H1 (cell line): ENCODE data around the gene TNNI2. TPM values are rescaled to one million over a fixed set of nuclear protein-coding genes. Genes with fewer than 3 reads are reported as not detected.

Experiments used
- CTCF ChIA-PET: fragments of 300-600 bp; sonication (Branson Sonifier 250); formaldehyde crosslinking; loops from one replicate; lab custom pipeline; 2021; ENCODE audit not compliant: partially characterized antibody; lab: Charles Lee
- POLR2A ChIA-PET: fragments of 300-600 bp; sonication (Branson Sonifier 250); formaldehyde crosslinking; loops from one replicate; lab custom pipeline; 2021; ENCODE audit warnings: inconsistent platforms; ENCODE audit not compliant: partially characterized antibody; lab: Charles Lee
- DNase-seq, 2 experiments: peaks; one replicate each; pipeline versions ENCODE4 v3.0.0 to v3.0.0-alpha.2; 2010 to 2022; ENCODE audit warnings: low spot score in 2 of 2, low read depth in 1 of 2, mixed read lengths in 1 of 2
- FAIRE-seq: peaks from 2 replicates; lab custom pipeline; 2011; peaks lifted over from hg19 to GRCh38; lab: Jason Lieb, UNC
- H2AFZ ChIP-seq: 2 replicates; pipeline ENCODE4 v1.8.1; 2012; ENCODE audit warnings: low read length, inconsistent platforms
- H2AK5ac ChIP-seq: 2 replicates; pipeline ENCODE4 v1.6.1; 2013; ENCODE audit warnings: low read depth, low read length
- H2BK120ac ChIP-seq: replicated peaks from 2 replicates; pipeline ENCODE3; 2013; ENCODE audit warnings: low read depth, low read length, inconsistent platforms
- H2BK12ac ChIP-seq: 2 replicates; pipeline ENCODE4 v1.6.1; 2013; ENCODE audit warnings: low read depth, low read length
- H2BK15ac ChIP-seq: 2 replicates; pipeline ENCODE4 v1.6.1; 2013; ENCODE audit warnings: low read length
- H2BK20ac ChIP-seq: 2 replicates; pipeline ENCODE4 v1.6.1; 2013; ENCODE audit warnings: low read length
- H2BK5ac ChIP-seq: 2 replicates; pipeline ENCODE4 v1.6.1; 2013; ENCODE audit warnings: low read depth, low read length
- H3K14ac ChIP-seq: 2 replicates; pipeline ENCODE4 v1.6.1; 2013; ENCODE audit warnings: inconsistent platforms; ENCODE audit not compliant: insufficient read length
- H3K18ac ChIP-seq: 2 replicates; pipeline ENCODE4 v1.6.1; 2013; ENCODE audit warnings: low read length; ENCODE audit errors: extremely low read depth
- H3K23ac ChIP-seq: 2 replicates; pipeline ENCODE4 v1.6.1; 2013; ENCODE audit warnings: inconsistent platforms; ENCODE audit not compliant: insufficient read length
- H3K23me2 ChIP-seq: 2 replicates; pipeline ENCODE4 v1.6.1; 2013; ENCODE audit warnings: low read depth, low read length
- H3K27ac ChIP-seq: 2 replicates; pipeline ENCODE4 v1.6.1; 2011; ENCODE audit warnings: low read depth, low read length, inconsistent platforms
- H3K27me3 ChIP-seq, 4 experiments: replicated peaks in 1 of 4; 1 replicate in 1 of 4; 2 replicates in 3 of 4; pipeline versions ENCODE4 v1.6.1 to v1.8.1; 2011 to 2013; ENCODE audit warnings: low read length in 3 of 4, mild to moderate bottlenecking in 3 of 4, inconsistent platforms in 2 of 4, mixed read lengths in 2 of 4, moderate library complexity in 1 of 4; ENCODE audit not compliant: control insufficient read depth in 3 of 4, insufficient read depth in 3 of 4; ENCODE audit errors: extremely low read depth in 1 of 4
- H3K36me3 ChIP-seq, 4 experiments: 2 replicates each; pipeline versions ENCODE4 v1.6.1 to v1.8.1; 2011 to 2013; ENCODE audit warnings: mild to moderate bottlenecking in 4 of 4, low read length in 3 of 4, moderate library complexity in 2 of 4, control low read depth in 1 of 4, inconsistent platforms in 1 of 4; ENCODE audit not compliant: insufficient read depth in 4 of 4, control insufficient read depth in 2 of 4
- H3K4ac ChIP-seq: replicated peaks from 2 replicates; pipeline ENCODE3; 2013; ENCODE audit warnings: low read length, low read depth, mixed read lengths, inconsistent platforms; ENCODE audit not compliant: insufficient read length
- H3K4me1 ChIP-seq, 4 experiments: replicated peaks in 1 of 4; 1 replicate in 1 of 4; 2 replicates in 3 of 4; pipeline versions ENCODE4 v1.6.1 to v1.8.1; 2011 to 2013; ENCODE audit warnings: low read length in 3 of 4, inconsistent platforms in 2 of 4, mixed read lengths in 1 of 4; ENCODE audit not compliant: insufficient read depth in 4 of 4, control insufficient read depth in 3 of 4
- H3K4me2 ChIP-seq, 2 experiments: 2 replicates each; pipeline versions ENCODE4 v1.6.1 to v1.8.1; 2011 to 2013; ENCODE audit warnings: low read depth in 2 of 2, low read length in 2 of 2, control low read depth in 1 of 2, inconsistent platforms in 1 of 2, mild to moderate bottlenecking in 1 of 2; ENCODE audit not compliant: insufficient read depth in 1 of 2
- H3K4me3 ChIP-seq, 4 experiments: fragments of 200-600, 300-600 bp in 1 of 4; sonication (generic), shearing (Covaris generic), sonication (Bioruptor Twin) in 1 of 4; 2 replicates each; pipeline versions ENCODE4 v1.5.1 to v1.8.1; 2011 to 2016; ENCODE audit warnings: low read length in 4 of 4, low read depth in 3 of 4, control low read depth in 2 of 4, inconsistent platforms in 2 of 4, mild to moderate bottlenecking in 2 of 4, mixed read lengths in 1 of 4, moderate library complexity in 1 of 4; ENCODE audit not compliant: insufficient read depth in 2 of 4; ENCODE audit errors: extremely low read depth in 1 of 4
- H3K56ac ChIP-seq: replicated peaks from 2 replicates; pipeline ENCODE3; 2013; ENCODE audit warnings: low read depth, mild to moderate bottlenecking, mixed read lengths, low read length, inconsistent platforms; ENCODE audit not compliant: insufficient read length
- H3K79me1 ChIP-seq: 2 replicates; pipeline ENCODE4 v1.6.1; 2013; ENCODE audit warnings: low read depth, low read length, control low read depth
- H3K79me2 ChIP-seq, 2 experiments: 2 replicates each; pipeline versions ENCODE4 v1.6.1 to v1.8.1; 2012 to 2013; ENCODE audit warnings: low read length in 2 of 2, mild to moderate bottlenecking in 2 of 2, inconsistent platforms in 1 of 2; ENCODE audit not compliant: insufficient read depth in 2 of 2, control insufficient read depth in 1 of 2
- H3K9ac ChIP-seq, 4 experiments: replicated peaks in 1 of 4; 1 replicate in 1 of 4; 2 replicates in 3 of 4; pipeline versions ENCODE4 v1.6.1 to v1.8.1; 2011 to 2013; ENCODE audit warnings: low read depth in 3 of 4, low read length in 3 of 4, control low read depth in 2 of 4, mild to moderate bottlenecking in 2 of 4, moderate library complexity in 2 of 4, inconsistent platforms in 1 of 4; ENCODE audit errors: extremely low read depth in 1 of 4
- H3K9me3 ChIP-seq, 2 experiments: 2 replicates each; pipeline versions ENCODE4 v1.6.1 to v1.8.1; 2012 to 2013; ENCODE audit warnings: mild to moderate bottlenecking in 2 of 2, moderate library complexity in 2 of 2, control low read depth in 1 of 2, inconsistent platforms in 1 of 2, low read depth in 1 of 2, low read length in 1 of 2, mixed read lengths in 1 of 2; ENCODE audit not compliant: insufficient read depth in 2 of 2
- H4K20me1 ChIP-seq, 2 experiments: replicated peaks in 1 of 2; 2 replicates each; pipeline versions ENCODE3 to v1.8.1; 2011 to 2013; ENCODE audit warnings: inconsistent platforms in 2 of 2, low read length in 2 of 2, mild to moderate bottlenecking in 1 of 2; ENCODE audit not compliant: insufficient read depth in 2 of 2, control insufficient read depth in 1 of 2
- H4K5ac ChIP-seq: 2 replicates; pipeline ENCODE4 v1.6.1; 2013; ENCODE audit warnings: low read length, low read depth, mixed read lengths, inconsistent platforms; ENCODE audit not compliant: insufficient read length
- H4K8ac ChIP-seq: 2 replicates; pipeline ENCODE4 v1.8.0; 2013; ENCODE audit warnings: mild to moderate bottlenecking, moderate library complexity, low read length, inconsistent platforms; ENCODE audit not compliant: insufficient read depth; ENCODE audit errors: extremely low read depth
- H4K91ac ChIP-seq: replicated peaks from 2 replicates; pipeline ENCODE3; 2013; ENCODE audit warnings: low read length, mixed read lengths, inconsistent platforms; ENCODE audit not compliant: insufficient read length
- ZNF274 ChIP-seq: IDR thresholded peaks from 2 replicates; pipeline ENCODE4 v1.7.0; 2012; ENCODE audit warnings: low read length, borderline replicate concordance; ENCODE audit errors: extremely low read depth
- WGBS, 2 experiments: shearing (Covaris generic) in 1 of 2; methylation state at CpG; one replicate each; pipeline versions ENCODE4 v1.1.6 to v1.1.7; 2013 to 2015; ENCODE audit warnings: low lambda C conversion rate in 2 of 2, mixed read lengths in 2 of 2, inconsistent platforms in 1 of 2, low coverage in 1 of 2, missing lambda C conversion rate in 1 of 2; ENCODE audit not compliant: insufficient replicate concordance in 2 of 2, insufficient coverage in 1 of 2, insufficient read length in 1 of 2; ENCODE audit errors: extremely low coverage in 1 of 2, missing lambda C conversion rate in 1 of 2; 5-methylcytosine and 5-hydroxymethylcytosine counted together
- polyA plus RNA-seq, 7 experiments: library from polyadenylated mRNA; depleted of rRNA in 3 of 7; stranded (reverse) in 5 of 7; unstranded in 2 of 7; fragments of >200 nt in 5 of 7; fragments of 200-250 nt in 2 of 7; gene quantifications; 1 replicate in 5 of 7; 2 replicates in 1 of 7; 4 replicates in 1 of 7; pipeline versions ENCODE4 v1.2.1 to v1.2.3, GENCODE V29; 2011 to 2013; ENCODE audit warnings: missing spikeins in 2 of 7, mixed read lengths in 2 of 7
- total RNA-seq: library from RNA; stranded (reverse); fragmentation: NEBNext Ultra II Directional; extraction: Animal tissue kit (Norgen Biotek cat#: 25700); gene quantifications from 2 replicates; pipeline ENCODE4 v1.2.1, GENCODE V29; 2021

Gene TNNI2
- total and polyA plus RNA-seq, 2 of the 8 experiments (the other 6 are each of a cell fraction or from before 2014, with no cell fraction given), result not detected

DNA sequence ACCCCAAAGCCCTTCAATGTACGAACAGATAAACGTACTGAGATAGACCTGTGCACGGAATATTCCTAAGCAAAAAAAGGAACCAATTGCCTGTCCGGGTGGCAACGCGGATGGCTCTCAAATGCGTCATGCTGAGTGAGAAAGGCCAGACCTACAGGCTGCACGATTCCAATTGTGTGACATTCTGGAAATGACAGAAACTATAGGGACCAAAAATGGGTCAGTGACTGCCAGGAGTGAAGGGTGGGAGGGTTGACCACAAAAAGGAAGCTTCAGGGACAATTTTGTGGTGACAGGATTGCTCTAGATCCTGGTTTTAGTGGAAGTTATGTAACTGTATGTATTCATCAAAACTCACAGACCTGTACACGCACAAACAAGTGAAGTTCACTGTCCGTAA lies 28.0 kb upstream of the TNNI2 start:
- Histone ChIP-seq H3K23me2 (no peaks in the 10 kb centered on the region), H4K8ac (no peak overlapping the region), H2BK12ac (no peak overlapping the region), H3K14ac (no peak overlapping the region), H2BK120ac (no peak overlapping the region), H3K79me2 (no peaks in the 10 kb centered on the region), H3K9me3 (peaks cover 3 to 4% of the 10 kb centered on the region in 2 experiments; a peak in 2 of 4 replicates), H3K4me1 (no peaks in the 10 kb centered on the region), H3K79me1 (no peaks in the 10 kb centered on the region), H3K27me3 (no peaks in the 10 kb centered on the region), H3K56ac (no peak overlapping the region), H3K9ac (no peak overlapping the region), H3K18ac (no peak overlapping the region), H3K23ac (no peak overlapping the region), H2BK5ac (no peak overlapping the region), H2BK15ac (no peak overlapping the region), H3K27ac (no peak overlapping the region), H3K36me3 (no peaks in the 10 kb centered on the region), H3K4ac (no peak overlapping the region), H3K4me2 (no peak overlapping the region), H4K5ac (no peak overlapping the region), H2BK20ac (no peak overlapping the region), H2AFZ (no peak overlapping the region), H2AK5ac (no peak overlapping the region), H4K20me1 (no peaks in the 10 kb centered on the region), H3K4me3 (no peak overlapping the region), H4K91ac (no peak overlapping the region)
- ChIA-PET POLR2A (no interaction called here), CTCF (interaction anchor here (1.0 to 1.9 kb wide), 2 partner anchors 12 to 158 kb away, joined by 4 to 5 read pairs; no protein-coding TSS in a partner anchor)
- FAIRE-seq (no peak), DNase-seq (no peak)
- 89% methylated on average over 10 of the region's 10 CpGs; no CpG with 5 or more reads in 1 of the 2 experiments for WGBS, 2 experiments
- TF ChIP-seq ZNF274, result no peak
